IMR-90 (cell line): ENCODE data around the gene CXXC1. TPM values are rescaled to one million over a fixed set of nuclear protein-coding genes. Genes with fewer than 3 reads are reported as not detected.

Source experiments
- ATAC-seq: fragments of 200-7000 bp; cut with Tn5 transposase; 2 replicates; pipeline ENCODE4 v1.9.1; 2020; ENCODE audit warnings: low read depth, mild to moderate bottlenecking, moderate library complexity
- BruUV-seq: library from RNA; stranded (reverse); fragments of 400-500 nt; replicated peaks from 2 replicates; lab custom pipeline; 2021; lab: Mats Ljungman, UMichigan
- CTCF ChIA-PET: fragments of 300-600 bp; formaldehyde crosslinking; extraction: SDS; loops from one replicate; lab custom pipeline; 2021; ENCODE audit warnings: antibody characterized with exemption; lab: Yijun Ruan, JAX
- POLR2A ChIA-PET: fragments of 300-600 bp; sonication (Branson Sonifier 250); formaldehyde crosslinking; loops from one replicate; lab custom pipeline; 2022; ENCODE audit warnings: antibody characterized with exemption; ENCODE audit not compliant: unreplicated experiment; lab: Charles Lee
- DNase-seq: peaks from one replicate; pipeline ENCODE4 v3.0.0; 2013
- H2AFZ ChIP-seq: replicated peaks from 2 replicates; pipeline ENCODE3; 2013; ENCODE audit warnings: low read length, mild to moderate bottlenecking; ENCODE audit not compliant: poor library complexity
- H2AK5ac ChIP-seq: 2 replicates; pipeline ENCODE4 v1.6.1; 2013; ENCODE audit warnings: low read depth, low read length, inconsistent platforms
- H2AK9ac ChIP-seq: replicated peaks from 2 replicates; pipeline ENCODE3; 2013; ENCODE audit warnings: mild to moderate bottlenecking, low read depth, low read length, moderate library complexity; ENCODE audit not compliant: poor library complexity
- H2BK120ac ChIP-seq: 2 replicates; pipeline ENCODE4 v1.6.1; 2013; ENCODE audit warnings: low read depth, low read length, inconsistent platforms
- H2BK15ac ChIP-seq: 3 replicates; pipeline ENCODE4 v1.6.1; 2013; ENCODE audit warnings: low read depth, low read length, inconsistent platforms
- H2BK20ac ChIP-seq: 2 replicates; pipeline ENCODE4 v1.6.1; 2013; ENCODE audit warnings: low read depth, mild to moderate bottlenecking, inconsistent platforms, low read length, moderate library complexity
- H2BK5ac ChIP-seq: 2 replicates; pipeline ENCODE4 v1.6.1; 2013; ENCODE audit warnings: mild to moderate bottlenecking, low read depth, low read length, inconsistent platforms; ENCODE audit not compliant: poor library complexity, severe bottlenecking
- H3K14ac ChIP-seq: replicated peaks from 2 replicates; pipeline ENCODE4 v1.6.1; 2013; ENCODE audit warnings: low read depth, low read length, inconsistent platforms
- H3K18ac ChIP-seq: 2 replicates; pipeline ENCODE4 v1.6.1; 2013; ENCODE audit warnings: low read depth, low read length, control low read depth
- H3K23ac ChIP-seq: 2 replicates; pipeline ENCODE4 v1.6.1; 2013; ENCODE audit warnings: low read depth, low read length, inconsistent platforms
- H3K27ac ChIP-seq: 2 replicates; pipeline ENCODE4 v1.5.1; 2013; ENCODE audit warnings: mild to moderate bottlenecking, control low read depth, low read length; ENCODE audit not compliant: insufficient read depth
- H3K27me3 ChIP-seq: 2 replicates; pipeline ENCODE4 v1.6.1; 2013; ENCODE audit warnings: low read length; ENCODE audit not compliant: control insufficient read depth, insufficient read depth
- H3K36me3 ChIP-seq: 2 replicates; pipeline ENCODE4 v1.6.1; 2013; ENCODE audit warnings: low read length, mixed read lengths; ENCODE audit not compliant: control insufficient read depth, insufficient read depth
- H3K4ac ChIP-seq: 2 replicates; pipeline ENCODE4 v1.6.1; 2013; ENCODE audit warnings: low read depth, low read length, inconsistent platforms
- H3K4me1 ChIP-seq: 2 replicates; pipeline ENCODE4 v1.6.1; 2013; ENCODE audit warnings: low read length, mixed read lengths; ENCODE audit not compliant: control insufficient read depth, insufficient read depth
- H3K4me2 ChIP-seq: 2 replicates; pipeline ENCODE4 v1.6.1; 2013; ENCODE audit warnings: low read depth, mild to moderate bottlenecking, control low read depth, low read length, moderate library complexity
- H3K4me3 ChIP-seq: 2 replicates; pipeline ENCODE4 v1.5.1; 2013; ENCODE audit warnings: low read depth, mild to moderate bottlenecking, control low read depth, low read length, moderate library complexity; ENCODE audit not compliant: insufficient read depth
- H3K56ac ChIP-seq: 2 replicates; pipeline ENCODE4 v1.6.1; 2013; ENCODE audit warnings: low read length, inconsistent platforms; ENCODE audit not compliant: insufficient read depth; ENCODE audit errors: extremely low read depth
- H3K79me1 ChIP-seq, 2 experiments: 2 replicates each; pipeline ENCODE4 v1.6.1; 2013; ENCODE audit warnings: low read length in 2 of 2, inconsistent platforms in 1 of 2, low read depth in 1 of 2
- H3K9ac ChIP-seq: 2 replicates; pipeline ENCODE4 v1.6.1; 2013; ENCODE audit warnings: low read depth, low read length, control low read depth
- H3K9me1 ChIP-seq: 2 replicates; pipeline ENCODE4 v1.6.1; 2013; ENCODE audit warnings: low read length, inconsistent platforms; ENCODE audit not compliant: insufficient read depth
- H3K9me3 ChIP-seq: 2 replicates; pipeline ENCODE4 v1.6.1; 2013; ENCODE audit warnings: low read length; ENCODE audit not compliant: control insufficient read depth, insufficient read depth
- H4K20me1 ChIP-seq: 2 replicates; pipeline ENCODE4 v1.6.1; 2013; ENCODE audit warnings: low read length, inconsistent platforms; ENCODE audit not compliant: insufficient read depth
- H4K5ac ChIP-seq: 2 replicates; pipeline ENCODE4 v1.6.1; 2013; ENCODE audit warnings: mild to moderate bottlenecking, low read depth, low read length, control low read depth
- H4K8ac ChIP-seq, 2 experiments: 2 replicates each; pipeline ENCODE4 v1.6.1; 2013; ENCODE audit warnings: low read depth in 2 of 2, low read length in 2 of 2, control low read depth in 1 of 2, inconsistent platforms in 1 of 2
- H4K91ac ChIP-seq: 2 replicates; pipeline ENCODE4 v1.6.1; 2013; ENCODE audit warnings: low read depth, low read length, inconsistent platforms; ENCODE audit not compliant: insufficient read depth
- BHLHE40 ChIP-seq: fragments of 150-350 bp; IDR thresholded peaks from 2 replicates; pipeline ENCODE4 v1.6.1; 2016; ENCODE audit warnings: mild to moderate bottlenecking, low read depth, low read length
- CTCF ChIP-seq: conservative IDR thresholded peaks from 2 replicates; pipeline ENCODE4 v1.5.1; 2012; ENCODE audit warnings: mild to moderate bottlenecking, low read depth, low read length, improper control_type of control experiment
- ELK1 ChIP-seq: fragments of 150-350 bp; IDR thresholded peaks from 2 replicates; pipeline ENCODE4 v1.6.1; 2016; ENCODE audit warnings: low read depth, mild to moderate bottlenecking, low read length, moderate library complexity, borderline replicate concordance
- FOS ChIP-seq: fragments of 150-350 bp; IDR thresholded peaks from 2 replicates; pipeline ENCODE4 v1.6.1; 2016; ENCODE audit warnings: low read depth, low read length
- MAFK ChIP-seq: IDR thresholded peaks from 2 replicates; pipeline ENCODE4 v1.6.1; 2012; ENCODE audit warnings: low read depth, low read length, improper control_type of control experiment
- MAZ ChIP-seq: IDR thresholded peaks from 2 replicates; pipeline ENCODE4 v1.6.1; 2012; ENCODE audit warnings: low read depth, mild to moderate bottlenecking, low read length, improper control_type of control experiment, moderate library complexity, borderline replicate concordance
- MXI1 ChIP-seq: IDR thresholded peaks from 2 replicates; pipeline ENCODE4 v1.6.1; 2012; ENCODE audit warnings: low read depth, mild to moderate bottlenecking, low read length, moderate library complexity, borderline replicate concordance
- POLR2A ChIP-seq: IDR thresholded peaks from 2 replicates; pipeline ENCODE4 v1.6.1; 2012; ENCODE audit warnings: mild to moderate bottlenecking, low read depth, low read length
- RAD21 ChIP-seq: IDR thresholded peaks from 2 replicates; pipeline ENCODE4 v1.6.1; 2012; ENCODE audit warnings: low read length, improper control_type of control experiment
- RCOR1 ChIP-seq: IDR thresholded peaks from 2 replicates; pipeline ENCODE4 v1.6.1; 2012; ENCODE audit warnings: mild to moderate bottlenecking, low read length, improper control_type of control experiment; ENCODE audit not compliant: insufficient replicate concordance
- RFX5 ChIP-seq: IDR thresholded peaks from 2 replicates; pipeline ENCODE4 v1.8.0; 2012; ENCODE audit warnings: low read depth, mild to moderate bottlenecking, low read length, moderate library complexity
- SMC3 ChIP-seq: fragments of 150-350 bp; IDR thresholded peaks from 2 replicates; pipeline ENCODE4 v1.6.1; 2016; ENCODE audit warnings: low read depth, mild to moderate bottlenecking, antibody characterized with exemption, low read length, moderate library complexity
- WGBS, 2 experiments: methylation state at CpG; one replicate each; pipeline versions ENCODE4 v1.1.5 to v1.1.7; 2013; ENCODE audit warnings: missing lambda C conversion rate in 2 of 2; ENCODE audit not compliant: insufficient read length in 1 of 2; ENCODE audit errors: extremely low coverage in 2 of 2; 5-methylcytosine and 5-hydroxymethylcytosine counted together
- dilution Hi-C: fragments of 300-500 bp; cut with HindIII; formaldehyde crosslinking; loops from one replicate; pipeline ENCODE4 v1.14.3; 2018; ENCODE audit warnings: low sequenced_read_pairs; ENCODE audit not compliant: unreplicated experiment
- in situ Hi-C: fragments of 300-500 bp; cut with MboI; formaldehyde crosslinking; loops from 3 replicates; pipeline ENCODE4 v1.14.3; 2019; ENCODE audit warnings: low sequenced_read_pairs, inconsistent platforms, mixed read lengths
- intact Hi-C: fragments of 100-400 bp; cut with micrococcal nuclease; formaldehyde crosslinking; loops from 2 replicates; pipeline ENCODE4 v1.10.0; 2022
- polyA plus RNA-seq, 3 experiments: library from polyadenylated mRNA; depleted of rRNA; stranded (reverse); fragments of >200 nt; gene quantifications; 2 replicates each; pipeline ENCODE4 v1.2.3, GENCODE V29; 2012; ENCODE audit warnings: low replicate concordance in 1 of 3
- total RNA-seq: library from RNA; depleted of rRNA; stranded (reverse); fragments of >200 nt; gene quantifications from 2 replicates; pipeline ENCODE4 v1.2.3, GENCODE V29; 2012

CXXC1 gene
- total and polyA plus RNA-seq, 2 of the 4 experiments (the other 2 are of a cell fraction) = 24.0 to 66.2 TPM

DNA sequence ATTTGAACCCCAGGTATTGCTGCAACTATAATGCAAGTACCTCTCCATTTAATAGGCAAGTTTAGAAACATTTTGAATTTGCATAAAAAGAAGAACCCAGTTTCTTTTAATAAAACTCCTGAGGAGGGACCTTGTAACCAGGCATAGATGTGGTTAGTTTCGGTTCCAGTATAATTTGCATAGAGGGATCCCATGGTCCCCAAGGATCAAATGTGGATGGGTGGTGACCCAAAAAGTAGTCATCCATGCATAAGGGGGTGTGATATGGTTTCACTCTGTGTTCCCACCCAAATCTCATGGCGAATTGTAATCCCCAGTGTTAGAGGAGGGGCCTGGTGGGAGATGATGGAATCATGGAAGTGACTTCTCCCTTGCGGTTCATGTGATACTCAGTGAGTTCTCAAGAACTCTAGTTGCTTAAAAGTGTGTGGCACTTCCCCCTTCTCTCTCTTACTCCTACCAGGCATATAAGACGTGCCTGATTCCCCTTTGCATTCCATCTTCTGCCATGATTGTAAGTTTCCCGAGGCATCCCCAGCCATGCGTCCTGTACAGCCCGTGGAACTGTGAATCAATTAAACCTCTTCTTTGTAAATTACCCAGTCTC, 47.2 kb upstream of the CXXC1 start (continued):
- no peak for TF ChIP-seq ELK1

DNA sequence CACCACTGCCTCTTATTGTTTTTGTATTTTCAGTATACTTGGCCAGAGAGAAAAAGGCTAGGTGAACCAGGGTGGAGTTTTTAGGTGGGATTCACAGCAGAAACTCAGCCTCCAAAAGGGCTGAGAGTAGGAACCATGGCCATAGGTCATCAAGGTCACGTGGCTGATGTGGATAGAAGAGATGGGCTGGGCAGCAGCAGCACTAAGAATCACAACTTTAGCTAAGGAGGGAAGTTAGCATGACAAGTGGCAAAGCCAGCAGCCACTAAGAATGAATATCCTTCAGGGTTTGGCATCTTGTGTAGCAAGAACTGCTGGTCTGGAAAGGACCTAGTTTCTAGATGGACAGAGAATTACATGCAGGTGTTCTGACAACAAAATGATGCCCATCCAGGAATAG, 44.2 kb upstream of the CXXC1 start:
- CTCF ChIA-PET = no interaction called here
- in situ Hi-C loops = no loop called here
- 20% methylated on average over 1 of the region's 1 CpG; no CpG with 5 or more reads in 1 of the 2 experiments for WGBS, 2 experiments
- TF ChIP-seq CTCF (no peak), RAD21 (no peak), RFX5 (no peak), FOS (no peak), BHLHE40 (no peak), SMC3 (no peak), MXI1 (no peak), RCOR1 (no peak), MAFK (no peak), ELK1 (no peak), MAZ (no peak), POLR2A (no peak)

More for the DNA sequence above, 44.2 kb upstream of the CXXC1 start:
- DNase-seq (no peak), ATAC-seq (no peak)
- Histone ChIP-seq H2BK20ac (no peak overlapping the region), H3K18ac (no peak overlapping the region), H4K5ac (no peak overlapping the region), H3K27ac (no peak overlapping the region), H2AFZ (no peak overlapping the region), H3K4me2 (no peak overlapping the region), H2BK15ac (no peak overlapping the region), H3K27me3 (no peaks in the 10 kb centered on the region; the same call in 1 of the 2 replicates), H3K4me1 (no peaks in the 10 kb centered on the region), H2BK5ac (no peak overlapping the region), H4K20me1 (no peaks in the 10 kb centered on the region), H3K4me3 (no peak overlapping the region), H2BK120ac (no peak overlapping the region), H3K14ac (no peak overlapping the region), H2AK5ac (no peak overlapping the region), H3K23ac (no peak overlapping the region), H4K8ac (no peak overlapping the region), H3K36me3 (no peaks in the 10 kb centered on the region), H3K9me3 (no peaks in the 10 kb centered on the region), H3K79me1 (no peaks in the 10 kb centered on the region), H3K9me1 (no peaks in the 10 kb centered on the region), H4K91ac (no peak overlapping the region), H3K56ac (no peak overlapping the region), H3K4ac (no peak overlapping the region), H2AK9ac (no peak overlapping the region), H3K9ac (no peak overlapping the region)
- BruUV-seq = no TSS peak
- dilution Hi-C loops = no loop called here
- POLR2A ChIA-PET = no interaction called here
- intact Hi-C loops = no loop called here
